Heart left ventricle (tissue), 13 donors: ENCODE data around the gene ALDH1L1.

ENCODE experiments used
- CTCF ChIP-seq, 12 donors: fragments of 200-600 bp; sonication (generic) in 4 of 12; IDR thresholded peaks; one replicate each; pipeline versions ENCODE4 v1.5.0 to v1.8.0; 2018 to 2022; ENCODE audit warnings: antibody characterized with exemption in 12 of 12, mild to moderate bottlenecking in 5 of 12
- POLR2A ChIP-seq, 2 donors: fragments of 450-650 bp; IDR thresholded peaks; one replicate each; pipeline ENCODE4 v1.6.1; 2017; ENCODE audit warnings: antibody characterized with exemption in 2 of 2, mild to moderate bottlenecking in 2 of 2, moderate library complexity in 2 of 2
- donor health status: ischemic (EF 13 %, LVEDD 7.1; RV severe dilation, severe dysfunction).
- donor health status: DM: no; HTN: yes; CAD: no.
- donor health status: DM: no; HTN: no; CAD: no.
- donor health status: ischemic (EF 25% LVEDD 6.9; RV normal size, moderate dysfunction).
- donor health status: ischemic (EF 25% LVEDD 5.7; RV mildly dilated, moderate dysfunction).
- donor health status: ischemic (EF 35%, LVEDD 5.7; RV mildly dilated, moderate dysfunction).
- donor health status: nonischemic (EF 11% LVEDD 7.7; RV severe dilation, severe dysfunction).
- donor health status: DM: yes; HTN: yes; CAD: no.
- donor health status: PGD.
- donor health status: ischemic (EF 29% LVEDD 5.4; RV normal size, mild dysfunction).
- donor health status: nonischemic (EF 23%, LVEDD 6.1; RV moderate dilation, normal function).

- TF ChIP-seq CTCF (IDR thresholded peaks at IDR 0.05) (no peak), POLR2A (IDR thresholded peaks at IDR 0.05) (no peak)
Measured at GRCh38 chr3:126098391-126098858, 82.0 kb downstream of the ALDH1L1 start.
